OCI-LY1 (cell line): Measurements from ENCODE around the gene FKBP8.

ENCODE experiments used
- H2AFZ ChIP-seq: fragments of 200-600 bp; sonication (generic), shearing (Covaris generic); 2 replicates; pipeline ENCODE4 v1.6.0; 2014; ENCODE audit warnings: antibody characterized with exemption, mild to moderate bottlenecking, low read length
- H3F3A ChIP-seq: fragments of 200-600 bp; sonication (generic), shearing (Covaris generic); 2 replicates; pipeline ENCODE4 v1.6.0; 2014; ENCODE audit warnings: mild to moderate bottlenecking, antibody characterized with exemption, low read length, moderate library complexity; ENCODE audit not compliant: insufficient read depth
- H3K27ac ChIP-seq: fragments of 200-600 bp; sonication (generic); 2 replicates; pipeline ENCODE4 v1.5.1; 2014; ENCODE audit warnings: low read length, mixed run types, mild to moderate bottlenecking, low read depth; ENCODE audit not compliant: poor library complexity, severe bottlenecking
- H3K27me3 ChIP-seq: fragments of 200-600 bp; sonication (generic); 2 replicates; pipeline ENCODE4 v1.6.0; 2014; ENCODE audit warnings: antibody characterized with exemption, mild to moderate bottlenecking, low read length, moderate library complexity; ENCODE audit not compliant: insufficient read depth
- H3K36me3 ChIP-seq: fragments of 200-600 bp; sonication (generic); 2 replicates; pipeline ENCODE4 v1.6.1; 2014; ENCODE audit warnings: mild to moderate bottlenecking, antibody characterized with exemption, low read length, moderate library complexity, mixed read lengths; ENCODE audit not compliant: insufficient read depth
- H3K4me1 ChIP-seq: fragments of 200-600 bp; sonication (generic); 2 replicates; pipeline ENCODE4 v1.5.1; 2014; ENCODE audit warnings: mild to moderate bottlenecking, low read length, moderate library complexity; ENCODE audit not compliant: insufficient read depth, severe bottlenecking
- H3K4me2 ChIP-seq: fragments of 200-600 bp; sonication (generic), shearing (Covaris generic); 2 replicates; pipeline ENCODE4 v1.6.1; 2014; ENCODE audit warnings: low read length
- H3K4me3 ChIP-seq: fragments of 200-600 bp; sonication (generic); 2 replicates; pipeline ENCODE4 v1.5.1; 2014; ENCODE audit warnings: low read length, low read depth, mild to moderate bottlenecking, mixed read lengths; ENCODE audit not compliant: poor library complexity, severe bottlenecking
- H3K79me2 ChIP-seq: fragments of 200-600 bp; shearing (Covaris generic); 2 replicates; pipeline ENCODE4 v1.6.1; 2016; ENCODE audit warnings: mixed run types, low read length, mixed read lengths; ENCODE audit not compliant: insufficient read depth
- H3K9ac ChIP-seq: fragments of 200-600 bp; sonication (generic), shearing (Covaris generic); 2 replicates; pipeline ENCODE4 v1.6.1; 2014; ENCODE audit warnings: mild to moderate bottlenecking, low read length, mixed read lengths
- H3K9me2 ChIP-seq: fragments of 200-600 bp; sonication (generic), shearing (Covaris generic); 2 replicates; pipeline ENCODE4 v1.6.1; 2014; ENCODE audit warnings: low read depth, mild to moderate bottlenecking, low read length, mixed read lengths
- H3K9me3 ChIP-seq: fragments of 200-600 bp; shearing (Covaris generic); 2 replicates; pipeline ENCODE4 v1.6.1; 2014; ENCODE audit warnings: low read length, mixed read lengths
- H4K20me1 ChIP-seq: fragments of 200-600 bp; sonication (generic), shearing (Covaris generic); 2 replicates; pipeline ENCODE4 v1.6.0; 2016; ENCODE audit warnings: mild to moderate bottlenecking, low read length; ENCODE audit not compliant: insufficient read depth
- CTCF ChIP-seq: fragments of 200-600 bp; sonication (generic), shearing (Covaris generic); IDR thresholded peaks from 2 replicates; pipeline ENCODE4 v1.5.1; 2017; ENCODE audit warnings: mild to moderate bottlenecking, antibody characterized with exemption, low read length, moderate library complexity, mixed read lengths
- EZH2 ChIP-seq: fragments of 200-600 bp; sonication (generic), shearing (Covaris generic); IDR thresholded peaks from 2 replicates; pipeline ENCODE4 v1.8.0; 2017; ENCODE audit warnings: borderline replicate concordance, mixed run types, mild to moderate bottlenecking, antibody characterized with exemption, low read length, moderate library complexity, mixed read lengths

The FKBP8 gene

GRCh38 chr19:18483119-18483890, 60.1 kb downstream of the FKBP8 start:
- Histone ChIP-seq H3K36me3 (no peaks in the 10 kb centered on the region), H3K9ac (no peak overlapping the region), H3K9me2 (no peaks in the 10 kb centered on the region), H4K20me1 (no peaks in the 10 kb centered on the region), H2AFZ (no peak overlapping the region), H3K79me2 (no peaks in the 10 kb centered on the region), H3K4me2 (no peak overlapping the region), H3K4me1 (peaks cover 22% of the 10 kb centered on the region), H3F3A (no peaks in the 10 kb centered on the region), H3K9me3 (no peaks in the 10 kb centered on the region), H3K27ac (no peak overlapping the region), H3K27me3 (no peaks in the 10 kb centered on the region), H3K4me3 (no peak overlapping the region)
- no peak for TF ChIP-seq EZH2
- no peak for TF ChIP-seq CTCF
